Activated effector memory CD4-positive, alpha-beta T cell treated with anti-CD3 and anti-CD28 coated beads, Interleukin-2, amount 50 U/mL, for 16 hours (primary cell): ENCODE results near the gene TMEM131L.
"Not testable (repeated sequence)": the region's sequence is repeated elsewhere in the genome, so short reads cannot be mapped to it uniquely, and the experiment has no call there.

Source experiments
- DNase-seq: peaks from one replicate; pipeline ENCODE4 v3.0.0-alpha.2; 2020

Gene TMEM131L

DNA sequence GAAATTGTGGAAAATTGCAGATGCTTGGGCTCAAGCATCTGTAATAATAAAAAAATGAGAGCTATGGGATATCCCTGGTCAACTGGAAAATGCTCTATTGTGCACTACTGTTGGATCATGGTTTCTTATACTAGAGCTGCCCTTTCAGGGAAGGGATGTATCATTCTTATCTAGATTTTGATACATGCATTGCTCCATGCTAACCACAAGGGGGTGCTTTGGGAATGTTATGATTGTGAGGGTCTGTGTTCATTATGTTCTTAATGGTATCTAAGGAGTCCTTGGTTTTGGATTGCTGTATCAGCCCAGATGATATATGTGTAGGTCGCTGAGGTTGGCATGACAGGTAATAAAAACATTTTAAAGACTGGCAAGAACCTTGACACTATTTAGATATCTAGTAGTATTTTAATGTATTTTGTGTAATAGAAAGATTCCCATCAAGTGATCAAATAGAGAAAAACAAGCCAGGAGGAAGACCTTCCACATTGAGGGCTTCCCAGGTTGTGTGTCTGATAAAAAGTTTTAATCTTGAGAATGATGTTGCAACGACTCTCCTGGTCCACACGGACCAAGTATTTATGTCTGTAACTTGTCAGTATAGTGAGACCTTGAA, 168.7 kb downstream of the TMEM131L start:
- DNase-seq, result no peak

DNA sequence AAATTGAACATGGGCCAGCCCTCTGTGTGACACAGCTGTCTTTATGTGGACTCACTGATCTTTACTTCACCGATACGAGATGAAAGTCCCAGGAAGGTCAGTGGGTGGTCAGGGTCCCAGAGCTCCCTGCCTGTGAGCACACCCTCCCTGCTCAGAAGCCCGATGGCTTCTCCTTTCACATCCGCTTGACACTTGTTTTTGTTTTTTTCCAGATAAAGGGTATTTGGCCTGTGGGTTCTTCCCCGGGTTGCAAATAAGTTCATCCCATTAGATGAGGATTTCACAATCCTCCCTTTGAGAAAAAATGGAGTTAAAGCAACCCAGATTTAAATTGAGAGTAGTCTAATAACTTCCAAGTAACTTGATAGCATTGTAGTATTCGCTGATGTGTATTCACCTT, 169.7 kb downstream of the TMEM131L start:
- no peak for DNase-seq

DNA sequence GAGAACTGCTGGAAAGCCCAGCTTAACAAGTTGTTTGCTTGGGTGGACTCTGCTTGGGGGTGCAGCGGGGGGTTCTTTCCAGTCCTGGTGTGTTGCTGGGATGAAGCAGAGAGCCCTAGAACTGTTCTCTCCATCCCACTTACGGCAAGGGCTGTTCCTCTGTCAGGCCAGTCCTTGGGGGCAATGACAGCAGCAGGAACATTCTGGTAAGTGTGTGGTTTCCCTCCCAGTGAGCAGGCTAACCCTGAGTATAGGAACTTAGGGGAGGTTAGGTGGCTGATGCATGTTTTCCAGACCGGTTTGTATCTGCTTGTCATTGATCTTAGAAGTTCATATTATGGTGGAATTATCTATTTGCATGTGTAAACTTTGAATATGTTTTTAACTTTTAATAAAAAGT, 171.0 kb downstream of the TMEM131L start:
- DNase-seq, result no peak

DNA sequence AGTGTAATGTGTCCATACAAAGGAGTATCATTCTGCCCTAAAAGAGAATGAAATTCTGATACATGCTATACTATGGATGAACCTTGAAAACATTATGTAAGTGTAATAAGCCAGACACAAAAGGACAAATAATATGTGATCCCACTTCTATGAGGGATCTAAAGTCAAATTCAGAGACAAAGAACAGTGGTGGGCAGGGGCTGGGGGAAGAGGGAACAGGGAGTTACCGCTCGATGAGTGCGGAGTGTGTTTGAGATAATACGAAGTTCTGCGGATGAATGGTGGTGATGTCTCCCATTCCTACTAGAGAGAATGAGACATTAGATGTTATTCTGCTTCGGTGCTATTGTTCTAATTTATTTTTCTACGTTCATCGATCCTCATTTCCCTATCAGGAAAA, 171.9 kb downstream of the TMEM131L start:
- DNase-seq, result no peak

DNA sequence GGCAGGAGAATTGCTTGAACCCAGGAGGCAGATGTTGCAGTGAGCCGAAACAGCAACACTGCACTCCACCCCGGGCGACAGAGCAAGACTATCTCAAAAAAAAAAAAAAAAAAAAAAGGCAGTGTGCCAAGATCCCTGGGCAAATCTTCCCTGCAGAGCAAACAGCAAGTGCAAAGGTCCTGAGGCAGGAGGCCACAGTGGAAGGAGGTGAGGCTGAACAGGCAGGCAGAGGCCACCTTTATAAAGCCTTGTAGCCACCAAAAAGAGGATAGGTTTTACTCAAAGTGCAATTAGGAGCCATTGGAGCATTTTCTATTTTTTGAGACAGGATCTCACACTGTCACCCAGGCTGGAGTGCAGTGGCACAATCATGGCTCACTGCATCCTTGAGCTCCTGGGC, 172.8 kb downstream of the TMEM131L start:
- no peak for DNase-seq

DNA sequence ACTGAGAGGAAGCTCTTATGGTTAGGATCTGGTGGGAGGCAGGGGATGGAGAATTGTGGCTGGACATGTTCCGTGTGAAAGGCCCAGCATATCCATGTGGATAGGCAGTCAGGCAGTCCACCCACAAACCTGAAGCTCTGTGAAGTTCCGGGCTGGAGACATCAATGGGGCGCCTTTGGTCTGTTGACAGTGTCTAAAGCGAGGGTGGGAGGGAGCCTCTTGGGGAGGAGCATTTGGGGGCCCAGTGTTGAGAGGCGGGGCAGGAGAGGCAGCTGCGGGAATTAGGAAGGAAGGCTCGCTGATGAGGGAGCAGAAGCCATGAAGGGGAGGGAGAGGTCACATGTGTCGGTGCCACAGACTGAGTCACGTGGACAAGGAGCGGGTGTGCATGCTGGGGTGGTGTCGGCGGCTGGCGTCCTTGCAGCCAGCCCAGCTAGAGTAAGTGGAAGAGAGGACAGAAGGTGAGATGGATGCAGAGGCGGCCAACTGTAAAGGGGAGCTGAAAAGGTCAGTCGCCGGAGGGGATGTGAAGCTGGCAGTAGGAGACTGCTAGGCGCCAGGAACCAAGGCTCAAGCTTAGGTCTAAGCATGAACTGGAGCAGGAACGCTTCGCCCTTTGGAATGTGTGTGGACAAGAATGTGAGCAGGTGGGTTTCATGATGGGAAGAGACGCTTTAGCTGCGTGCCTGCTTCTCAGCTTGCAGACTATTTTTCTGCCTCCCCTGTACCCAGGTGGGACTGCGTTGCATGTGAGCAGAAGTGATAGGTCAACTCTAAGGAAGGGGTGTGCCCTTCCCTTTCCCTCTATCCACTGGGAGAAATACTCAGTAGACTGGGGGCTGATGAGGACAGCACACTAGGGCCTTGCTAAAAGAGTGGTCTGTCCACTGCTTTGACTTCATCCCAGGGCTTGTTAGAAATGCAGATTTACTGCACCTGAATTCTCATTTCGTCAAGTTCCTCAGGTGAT, 174.0 kb downstream of the TMEM131L start:
- DNase-seq, result no peak

DNA sequence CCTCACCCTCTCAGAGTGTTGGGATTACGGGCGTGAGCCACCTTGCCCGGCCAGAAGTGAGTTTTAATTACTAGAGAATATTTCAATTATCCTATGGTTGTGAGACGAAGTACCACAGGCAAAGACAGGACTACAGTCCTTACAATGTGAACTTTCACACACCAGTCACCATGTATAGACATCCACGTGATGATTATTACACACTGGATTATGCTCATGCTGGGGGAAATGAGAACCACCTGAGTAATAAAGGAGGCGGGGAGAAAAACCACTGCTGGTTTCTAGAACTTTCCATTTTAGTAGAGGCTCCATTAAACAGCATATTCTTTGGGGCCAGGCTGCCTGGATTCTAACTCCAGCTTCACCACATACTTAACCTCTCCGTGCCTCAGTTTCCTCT, 175.4 kb downstream of the TMEM131L start:
- no peak for DNase-seq

DNA sequence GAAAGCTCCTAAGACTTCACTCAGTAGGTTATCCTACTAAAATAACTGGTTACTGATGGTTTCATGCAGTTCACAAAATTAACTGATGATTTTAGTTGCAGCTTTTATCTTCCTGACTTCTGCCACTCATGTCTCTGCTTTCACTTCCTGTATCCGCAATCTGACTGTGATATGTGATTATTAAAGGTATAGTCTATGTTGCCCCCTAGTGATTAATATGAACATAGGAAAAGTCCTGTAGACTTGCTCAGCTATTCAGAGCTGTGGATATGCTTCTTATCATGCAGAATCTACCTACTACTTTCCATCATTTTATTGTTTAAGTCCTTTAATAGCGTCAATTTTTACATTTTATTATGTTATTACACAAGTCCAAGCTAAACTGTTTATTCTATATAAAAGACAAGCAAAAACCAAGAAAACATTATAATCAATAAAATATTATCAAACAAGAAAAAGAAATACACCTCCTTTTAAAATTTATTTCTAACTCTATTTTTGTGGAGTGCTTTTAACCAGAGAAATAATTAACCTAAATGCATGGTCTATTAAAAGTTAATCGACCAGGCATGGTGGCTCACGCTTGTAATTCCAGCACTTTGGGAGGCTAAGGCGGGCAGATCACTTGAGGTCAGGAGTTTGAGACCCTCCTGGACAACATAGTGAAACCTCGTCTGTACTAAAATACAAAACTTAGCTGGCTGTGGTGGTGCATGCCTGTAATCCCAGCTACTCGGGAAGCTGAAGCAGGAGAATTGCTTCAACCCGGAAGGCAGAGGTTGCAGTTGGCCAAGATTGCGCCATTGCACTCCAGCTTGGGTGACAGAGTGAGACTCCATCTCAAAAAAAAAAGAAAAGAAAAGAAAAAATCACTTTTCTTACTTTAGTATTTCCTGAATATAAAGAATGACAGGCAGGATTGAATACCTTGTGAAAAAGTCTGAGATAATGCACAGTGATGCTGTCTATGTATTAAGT, 177.5 kb downstream of the TMEM131L start:
- no peak for DNase-seq

DNA sequence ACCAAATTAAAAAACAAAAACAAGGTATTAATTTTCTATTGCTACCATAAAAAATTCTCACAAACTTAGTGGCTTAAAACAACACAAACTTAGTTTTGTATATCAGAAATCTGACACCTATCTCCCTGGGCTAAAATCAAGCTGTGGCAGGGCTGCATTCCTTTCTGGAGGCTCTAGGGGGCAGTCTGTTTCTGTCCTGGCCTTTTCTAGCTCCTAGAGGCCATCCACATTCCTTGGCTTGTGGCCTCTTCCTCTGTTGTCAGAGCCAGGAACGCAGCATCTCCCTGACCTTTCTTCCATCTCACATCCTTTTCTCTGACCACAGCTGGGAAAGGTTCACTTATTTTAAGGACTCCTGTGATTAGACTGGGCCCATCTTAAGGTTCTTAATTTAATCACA, 179.0 kb downstream of the TMEM131L start:
- no peak for DNase-seq

DNA sequence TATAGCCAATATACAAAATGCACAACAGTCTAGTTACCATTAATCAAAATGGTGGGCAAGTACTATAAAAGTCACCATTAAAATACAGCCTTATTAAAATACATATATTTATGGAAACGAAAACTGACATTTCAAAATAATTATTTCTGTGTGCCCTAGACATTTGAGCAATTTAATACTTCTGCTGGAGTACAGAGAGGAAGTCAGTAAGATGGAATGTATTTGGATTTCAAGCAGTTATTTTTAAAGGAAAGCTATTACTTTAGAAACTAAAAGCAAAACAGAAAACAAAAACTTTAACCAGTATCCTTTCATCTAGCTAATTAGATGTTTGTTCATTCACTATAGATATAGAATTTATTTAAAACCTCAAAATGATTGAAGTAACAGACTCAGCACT, 180.1 kb downstream of the TMEM131L start:
- no peak for DNase-seq

DNA sequence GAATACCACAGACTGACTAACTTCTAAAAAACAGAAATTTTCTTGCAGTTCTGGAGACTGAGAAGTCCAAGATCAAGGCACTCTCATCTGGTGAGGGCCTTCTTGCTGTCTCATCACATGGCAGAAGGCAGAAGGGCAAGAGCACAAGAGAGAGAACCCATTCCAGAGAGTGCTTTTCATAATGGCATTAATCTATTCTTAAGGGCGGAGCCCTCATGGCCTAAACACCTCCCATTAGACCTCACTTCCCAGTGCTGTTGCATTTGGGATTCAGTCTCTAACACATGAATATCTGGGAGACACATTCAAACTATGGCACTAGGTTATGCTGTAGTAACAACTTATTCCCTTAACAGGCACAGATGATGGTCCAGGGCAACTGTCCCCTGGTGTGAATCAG, 180.8 kb downstream of the TMEM131L start:
- no peak for DNase-seq

DNA sequence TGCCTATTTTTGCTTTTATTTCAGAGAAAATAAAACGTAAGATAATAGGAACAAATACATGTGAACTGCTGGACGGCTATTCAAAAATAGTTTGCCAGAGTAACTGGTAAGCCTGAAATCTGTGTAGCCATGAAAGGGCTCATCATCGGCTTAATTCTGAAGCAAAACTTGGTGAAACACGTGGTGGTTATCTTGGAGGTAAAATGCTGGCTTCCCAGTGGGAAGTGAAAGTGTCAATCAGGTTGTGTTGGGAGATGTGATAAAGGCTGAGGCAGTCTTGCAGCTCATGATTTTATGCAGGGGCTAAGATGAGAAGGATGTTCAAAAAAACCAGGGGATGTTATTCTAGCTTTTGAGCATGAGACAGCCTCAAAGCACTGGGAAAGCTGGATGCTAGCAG, 181.8 kb downstream of the TMEM131L start:
- no peak for DNase-seq

DNA sequence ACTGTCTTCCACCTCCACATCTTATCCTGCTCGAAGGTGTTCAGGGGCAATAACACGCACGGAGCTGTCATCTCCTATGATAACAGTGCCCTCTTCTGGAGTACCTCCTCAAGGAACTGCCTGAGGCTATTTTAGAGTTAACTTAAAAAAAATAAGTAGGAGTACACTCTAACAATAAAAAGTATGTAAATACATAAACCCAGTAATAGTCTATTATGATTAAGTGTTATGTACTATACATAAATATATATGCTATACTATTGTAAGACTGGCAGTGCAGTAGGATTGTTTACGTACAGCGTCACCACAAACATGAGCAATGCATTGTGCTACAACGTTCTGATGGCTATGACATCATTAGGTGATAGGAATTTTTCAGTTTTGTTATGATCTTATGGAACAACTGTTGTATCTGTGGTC, 183.4 kb downstream of the TMEM131L start:
- no peak for DNase-seq

DNA sequence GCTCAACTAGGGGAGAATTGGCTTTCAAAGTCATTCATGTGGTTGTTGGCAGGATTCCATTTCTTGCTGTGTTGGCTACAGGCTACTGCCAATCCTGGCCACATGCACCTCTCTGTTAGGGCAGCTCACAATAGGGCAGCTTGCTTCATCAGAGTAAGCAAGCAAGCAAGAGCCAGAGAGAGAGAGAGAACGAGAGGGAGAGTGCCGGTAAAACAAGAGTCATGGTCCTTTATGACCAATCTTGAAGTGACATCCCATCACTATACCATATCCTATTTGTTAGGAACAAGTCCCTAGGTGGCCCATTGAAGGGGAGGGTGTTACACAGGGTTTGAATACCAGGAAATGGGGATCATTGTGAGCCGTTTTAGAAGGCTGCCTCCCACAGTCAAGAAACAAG, 185.0 kb downstream of the TMEM131L start:
- no peak for DNase-seq

DNA sequence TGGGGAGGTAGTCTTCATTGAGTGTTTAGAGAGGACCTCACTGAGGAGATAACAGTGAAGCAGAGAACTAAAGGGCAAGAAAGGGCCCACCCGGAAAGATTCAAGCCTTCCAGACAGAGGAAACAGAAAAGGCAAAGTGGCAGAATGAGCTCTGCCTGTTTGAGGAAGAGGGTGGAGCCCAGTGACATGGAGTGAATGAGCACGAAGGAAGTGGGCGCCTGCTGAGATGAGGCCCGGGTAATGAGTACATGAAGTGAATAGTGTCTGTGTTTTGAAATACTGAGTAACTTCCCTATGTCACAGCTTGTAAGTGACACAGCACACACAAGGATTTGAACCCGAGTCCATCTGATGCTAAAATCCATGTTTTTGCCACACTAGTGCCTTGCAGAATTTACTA, 185.4 kb downstream of the TMEM131L start:
- DNase-seq, result peak; percentile 76

DNA sequence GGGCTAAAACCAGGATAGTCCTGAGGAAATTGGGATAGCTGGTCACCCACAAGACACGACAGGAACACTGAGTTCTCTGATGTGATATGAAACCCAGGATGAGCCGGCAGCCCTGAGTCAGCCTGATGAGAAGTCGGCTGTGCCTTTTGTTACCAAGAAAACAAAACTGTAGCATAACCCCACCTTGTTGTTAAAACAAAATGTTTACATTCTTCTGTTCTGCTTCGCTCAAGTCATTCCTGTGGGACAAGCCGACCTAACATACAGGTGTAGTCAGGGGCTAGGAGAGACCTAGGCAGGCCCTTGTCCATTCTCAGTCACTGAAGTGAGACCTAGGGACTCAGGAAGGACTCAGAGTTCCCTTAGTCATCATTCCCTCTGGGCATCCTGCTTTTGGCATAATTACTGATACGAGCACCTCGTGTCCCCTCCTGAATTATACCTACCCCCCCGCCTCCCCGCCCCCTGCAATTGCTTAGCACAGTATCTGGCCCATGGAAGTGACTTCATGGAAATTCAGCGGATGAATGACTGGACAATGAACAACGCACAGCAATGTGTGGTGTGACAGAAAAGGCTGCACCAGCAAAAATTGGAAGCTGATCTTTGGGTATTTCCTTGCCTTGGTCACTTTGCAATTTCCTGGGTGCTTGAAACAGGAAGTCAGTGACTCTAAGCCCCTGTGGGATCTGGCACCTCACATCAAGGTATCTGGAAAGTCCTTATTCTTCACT, 186.1 kb downstream of the TMEM131L start:
- DNase-seq, result no peak

DNA sequence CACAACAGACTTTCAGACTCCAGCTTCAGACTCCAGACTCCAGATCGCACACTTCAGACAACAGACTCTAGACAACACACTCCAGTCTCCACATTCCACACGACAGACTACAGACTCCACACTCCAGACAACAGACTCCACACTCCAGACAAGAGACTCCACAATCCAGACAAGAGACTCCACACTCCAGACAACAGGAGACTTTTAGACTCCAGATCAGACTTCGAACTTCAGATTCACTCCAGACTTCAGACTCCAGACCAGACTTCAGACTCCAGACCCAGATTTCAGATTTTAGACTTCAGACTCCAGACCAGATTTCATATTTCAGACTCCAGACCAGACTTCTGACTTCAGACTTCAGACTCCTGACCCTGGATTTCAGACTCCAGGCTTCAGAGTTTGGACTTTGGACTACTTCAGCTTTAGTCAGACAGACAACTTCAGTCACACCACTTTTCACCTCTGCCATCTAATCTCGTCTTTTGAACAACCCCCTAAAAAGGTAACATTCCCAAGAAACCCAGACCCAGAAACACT, 188.9 kb downstream of the TMEM131L start:
- no peak for DNase-seq

DNA sequence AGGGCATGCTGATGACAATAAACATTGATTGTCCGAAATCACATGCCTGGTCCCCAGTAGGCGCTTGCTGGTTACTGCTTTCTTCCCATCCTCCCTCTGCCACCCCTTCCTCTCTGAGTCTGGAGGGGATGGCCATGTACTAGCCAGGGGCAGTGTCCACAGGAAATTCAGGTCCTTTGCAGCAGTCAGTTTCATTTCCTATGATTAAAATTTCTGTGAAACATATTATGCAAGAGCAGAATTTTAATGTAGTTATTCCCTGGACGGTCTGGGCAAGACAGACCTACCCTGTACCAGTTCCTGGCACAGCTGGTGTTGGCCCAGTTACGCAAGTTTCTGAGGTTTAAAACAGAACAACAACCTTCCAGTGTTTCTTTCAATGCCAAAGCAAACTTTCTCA, 189.8 kb downstream of the TMEM131L start:
- DNase-seq, result no peak

DNA sequence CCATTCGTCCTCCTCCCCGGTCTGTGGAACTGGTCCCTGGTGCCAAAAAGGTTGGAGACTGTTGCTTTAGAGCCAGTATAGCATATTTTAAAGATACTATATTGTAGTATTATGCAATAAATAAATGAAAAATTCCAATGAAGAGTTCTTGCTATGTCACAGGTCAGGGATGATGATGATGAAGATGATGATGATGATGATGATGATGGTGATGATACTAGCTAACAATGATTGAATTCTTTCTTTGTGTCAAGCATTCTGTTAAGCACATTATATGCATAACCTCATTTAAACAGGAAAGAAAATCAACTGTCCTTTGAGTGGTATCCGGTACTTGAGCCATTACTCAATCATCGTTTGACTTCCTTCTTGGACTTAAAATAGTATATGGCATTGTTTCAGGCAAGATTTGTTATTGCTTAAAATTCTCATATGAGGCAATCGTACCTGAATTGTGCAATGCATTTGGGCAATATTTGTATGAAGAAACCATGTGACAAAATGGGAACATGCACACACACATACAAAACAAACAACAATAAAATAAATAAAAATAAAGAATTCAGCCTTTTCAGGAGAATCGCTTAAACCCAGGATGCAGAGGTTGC, 195.2 kb downstream of the TMEM131L start:
- no peak for DNase-seq

DNA sequence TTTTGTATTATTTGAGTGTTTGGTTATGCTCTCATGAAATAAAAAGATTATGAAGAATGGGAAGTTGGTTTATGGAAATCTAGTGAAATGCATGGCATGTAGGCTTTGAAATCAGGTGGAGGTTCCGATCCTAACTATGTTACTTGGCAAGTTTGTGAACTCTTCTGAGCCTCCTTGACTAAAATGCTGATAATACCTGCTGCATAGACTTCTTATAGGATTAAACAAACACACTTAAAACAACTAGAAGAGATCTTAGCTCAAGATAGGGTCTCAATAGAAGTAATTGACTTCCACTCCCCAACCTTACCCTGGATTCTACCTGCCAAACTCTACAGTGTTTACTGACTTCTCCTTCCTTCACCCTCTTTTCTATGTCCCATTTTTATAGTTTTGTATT, 195.7 kb downstream of the TMEM131L start:
- DNase-seq, result no peak

DNA sequence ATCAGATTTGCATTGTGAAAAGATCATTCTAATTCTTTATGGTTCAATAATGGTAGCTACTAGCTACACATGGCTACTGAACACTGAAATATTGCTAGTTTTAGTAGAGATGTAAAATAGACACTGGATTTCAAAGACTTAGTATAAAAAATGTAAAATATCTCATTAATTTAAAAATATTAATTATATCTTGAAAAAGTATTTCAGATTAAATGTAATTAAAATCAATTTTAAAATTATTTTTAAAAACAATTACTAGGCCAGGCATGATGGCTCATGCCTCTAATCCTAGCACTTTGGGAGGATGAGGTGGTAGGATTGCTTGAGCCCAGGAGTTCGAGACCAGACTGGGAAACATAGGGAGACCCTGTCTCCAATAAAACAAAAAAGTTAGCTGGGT, 197.5 kb downstream of the TMEM131L start:
- DNase-seq, result no peak

DNA sequence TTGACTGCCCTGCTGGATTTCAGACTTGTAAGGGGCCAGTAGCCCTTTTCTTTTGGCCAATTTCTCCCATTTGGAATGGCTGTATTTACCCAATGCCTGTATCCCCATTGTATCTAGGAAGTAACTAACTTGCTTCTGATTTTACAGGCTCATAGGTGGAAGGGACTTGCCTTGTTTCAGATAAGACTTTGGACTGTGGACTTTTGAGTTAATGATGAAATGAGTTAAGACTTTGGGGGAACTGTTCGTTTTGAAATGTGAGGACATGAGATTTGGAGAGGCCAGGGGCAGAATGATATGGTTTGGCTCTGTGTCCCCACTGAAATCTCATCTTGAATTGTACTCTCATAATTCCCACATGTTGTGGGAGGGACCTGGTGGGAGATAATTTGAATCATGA, 200.3 kb downstream of the TMEM131L start:
- DNase-seq, result not testable (repeated sequence)
